K562 (cell line): ENCODE data around the gene ATP5PD. TPM values are rescaled to one million over a fixed set of nuclear protein-coding genes. Genes with fewer than 3 reads are reported as not detected.
A peak's percentile ranks its signal among the peaks of the same experiment; 100 is the strongest.

ENCODE experiments used
- ATAC-seq: fragments of 200-7000 bp; cut with Tn5 transposase; 3 replicates; pipeline ENCODE4 v1.9.1; 2020; ENCODE audit warnings: moderate library complexity
- BruUV-seq: library from RNA; stranded (reverse); fragments of 400-500 nt; replicated peaks from 2 replicates; lab custom pipeline; 2021; lab: Mats Ljungman, UMichigan
- CTCF ChIA-PET: fragments of 300-600 bp; formaldehyde crosslinking; extraction: SDS; loops from one replicate; lab custom pipeline; 2021; ENCODE audit warnings: low intra/inter-chr PET ratio; lab: Yijun Ruan, JAX
- POLR2A ChIA-PET: fragments of 300-600, 350-650 bp; sonication (Branson Sonifier 250); formaldehyde crosslinking; extraction: SDS; loops from one replicate; lab custom pipeline; 2021; ENCODE audit warnings: antibody characterized with exemption, inconsistent platforms; lab: Yijun Ruan, JAX
- DNase-seq, 4 experiments: peaks; one replicate each; pipeline versions ENCODE4 v3.0.0 to v3.0.0-alpha.2; 2011 to 2018; ENCODE audit warnings: low spot score in 3 of 4, mixed read lengths in 3 of 4; ENCODE audit errors: extremely low read depth in 1 of 4
- FAIRE-seq: peaks from 2 replicates; lab custom pipeline; 2011; peaks lifted over from hg19 to GRCh38; lab: Jason Lieb, UNC
- H2AFZ ChIP-seq: 2 replicates; pipeline ENCODE4 v1.6.0; 2011; ENCODE audit warnings: low read depth, low read length, control low read depth, inconsistent platforms
- H3K27ac ChIP-seq: fragments of 200-600 bp; 3 replicates; pipeline ENCODE4 v1.8.0; 2011; ENCODE audit warnings: low read depth, mild to moderate bottlenecking, control low read depth, inconsistent platforms, low read length, moderate library complexity, mixed read lengths; ENCODE audit errors: extremely low read depth
- H3K27me3 ChIP-seq, 2 experiments: fragments of 300-600 bp in 1 of 2; 2 replicates in 1 of 2; 3 replicates in 1 of 2; pipeline versions ENCODE4 v1.6.0 to v1.8.0; 2011; ENCODE audit warnings: inconsistent platforms in 2 of 2, low read length in 2 of 2, mild to moderate bottlenecking in 1 of 2, mixed read lengths in 1 of 2, moderate library complexity in 1 of 2; ENCODE audit not compliant: control insufficient read depth in 2 of 2, insufficient read depth in 2 of 2
- H3K36me3 ChIP-seq: fragments of 300-600 bp; 3 replicates; pipeline ENCODE4 v1.8.0; 2011; ENCODE audit warnings: mild to moderate bottlenecking, low read length, inconsistent platforms; ENCODE audit not compliant: control insufficient read depth, insufficient read depth
- H3K4me1 ChIP-seq, 2 experiments: fragments of 200-600 bp in 1 of 2; replicated peaks in 1 of 2; 2 replicates in 1 of 2; 3 replicates in 1 of 2; pipeline versions ENCODE4 v1.5.1 to v1.8.0; 2011; ENCODE audit warnings: inconsistent platforms in 2 of 2, low read length in 2 of 2, mild to moderate bottlenecking in 1 of 2, mixed read lengths in 1 of 2, moderate library complexity in 1 of 2; ENCODE audit not compliant: control insufficient read depth in 2 of 2, insufficient read depth in 2 of 2
- H3K4me2 ChIP-seq: 2 replicates; pipeline ENCODE4 v1.6.1; 2011; ENCODE audit warnings: low read length, control low read depth, inconsistent platforms, mixed read lengths; ENCODE audit not compliant: insufficient read depth
- H3K4me3 ChIP-seq: fragments of 200-600 bp; sonication (generic), shearing (Covaris generic); 2 replicates; pipeline ENCODE4 v1.5.1; 2016; ENCODE audit warnings: control low read depth, inconsistent platforms
- H3K79me2 ChIP-seq: fragments of 200-600 bp; 3 replicates; pipeline ENCODE4 v1.8.0; 2011; ENCODE audit warnings: low read length, inconsistent platforms; ENCODE audit not compliant: control insufficient read depth, insufficient read depth
- H3K9ac ChIP-seq, 2 experiments: 2 replicates each; pipeline versions ENCODE4 v1.6.0 to v1.6.1; 2011; ENCODE audit warnings: low read depth in 2 of 2, low read length in 2 of 2, control low read depth in 1 of 2, inconsistent platforms in 1 of 2, mild to moderate bottlenecking in 1 of 2, mixed read lengths in 1 of 2; ENCODE audit not compliant: insufficient read depth in 1 of 2
- H3K9me1 ChIP-seq: one replicate; pipeline ENCODE4 v1.6.0; 2011; ENCODE audit warnings: inconsistent platforms, mild to moderate bottlenecking, low read length, moderate library complexity; ENCODE audit not compliant: control insufficient read depth, insufficient read depth
- H3K9me3 ChIP-seq: replicated peaks from 2 replicates; pipeline ENCODE4 v1.5.1; 2011; ENCODE audit warnings: low read depth, low read length, inconsistent platforms; ENCODE audit not compliant: control insufficient read depth, insufficient read depth
- H4K20me1 ChIP-seq: replicated peaks from 2 replicates; pipeline ENCODE4 v1.6.1; 2011; ENCODE audit warnings: low read length, inconsistent platforms, mixed read lengths; ENCODE audit not compliant: control insufficient read depth, insufficient read depth
- BCL6 ChIP-seq: fragments of 250-450 bp; sonication (Bioruptor Pico); IDR thresholded peaks from 2 replicates; pipeline ENCODE4 v1.4.0; 2020
- CBFA2T3 ChIP-seq: fragments of 450-650 bp; IDR thresholded peaks from 2 replicates; pipeline ENCODE4 v1.6.1; 2017
- CBX1 ChIP-seq: sonication (generic); IDR thresholded peaks from 2 replicates; pipeline ENCODE4 v1.6.1; 2016; ENCODE audit warnings: antibody characterized with exemption, low read depth, mild to moderate bottlenecking
- CREB1 ChIP-seq, 2 experiments: sonication (generic) in 1 of 2; formaldehyde crosslinking in 1 of 2; IDR thresholded peaks; 2 replicates each; pipeline versions ENCODE4 v1.6.1 to v1.8.0; 2012 to 2022; ENCODE audit warnings: inconsistent platforms in 1 of 2, mild to moderate bottlenecking in 1 of 2, missing genetic modification reagents in 1 of 2, moderate library complexity in 1 of 2
- CREB3L1 ChIP-seq: fragments of 450-650 bp; IDR thresholded peaks from 2 replicates; pipeline ENCODE4 v1.6.1; 2014; ENCODE audit warnings: low read depth, mild to moderate bottlenecking, moderate library complexity, borderline replicate concordance
- DIDO1 ChIP-seq: fragments of 450-650 bp; IDR thresholded peaks from 2 replicates; pipeline ENCODE4 v1.6.1; 2016; ENCODE audit warnings: low read depth, missing biosample characterization, missing genetic modification characterization
- EGR1 ChIP-seq: fragments of 450-650 bp; conservative IDR thresholded peaks from 2 replicates; pipeline ENCODE4 v1.6.1; 2017; ENCODE audit warnings: mild to moderate bottlenecking
- FOS ChIP-seq: IDR thresholded peaks from 3 replicates; pipeline ENCODE4 v1.6.1; 2011; ENCODE audit not compliant: insufficient read length; ENCODE audit errors: extremely low read depth
- GTF2A2 ChIP-seq: IDR thresholded peaks from 2 replicates; pipeline ENCODE4 v1.6.1; 2016; ENCODE audit warnings: mild to moderate bottlenecking, missing genetic modification characterization, missing compliant biosample characterization
- HLTF ChIP-seq: fragments of 450-650 bp; IDR thresholded peaks from 2 replicates; pipeline ENCODE4 v1.6.1; 2016
- IRF1 ChIP-seq: sonication (generic); formaldehyde crosslinking; IDR thresholded peaks from 2 replicates; pipeline ENCODE4 v1.8.0; 2022; ENCODE audit warnings: missing genetic modification reagents, mild to moderate bottlenecking, borderline replicate concordance
- KDM4B ChIP-seq, 2 experiments: fragments of 450-650 bp in 1 of 2; sonication (generic) in 1 of 2; IDR thresholded peaks; 2 replicates each; pipeline ENCODE4 v1.6.1; 2016 to 2017; ENCODE audit warnings: borderline replicate concordance in 2 of 2, antibody characterized with exemption in 1 of 2, low read depth in 1 of 2, mild to moderate bottlenecking in 1 of 2
- MXD1 ChIP-seq: fragments of 250-450 bp; sonication (Bioruptor Pico); IDR thresholded peaks from 2 replicates; pipeline ENCODE4 v1.8.0; 2021; ENCODE audit warnings: borderline replicate concordance, mild to moderate bottlenecking, moderate library complexity; ENCODE audit not compliant: poor library complexity, severe bottlenecking
- NRF1 ChIP-seq, 2 experiments: fragments of 450-650 bp; IDR thresholded peaks in 1 of 2; conservative IDR thresholded peaks in 1 of 2; 2 replicates each; pipeline ENCODE4 v1.6.1; 2014; ENCODE audit warnings: mild to moderate bottlenecking in 2 of 2
- SIRT6 ChIP-seq: IDR thresholded peaks from one replicate; pipeline ENCODE4 v1.6.1; 2012; ENCODE audit warnings: low read depth, mild to moderate bottlenecking, control low read depth, inconsistent platforms, low read length, moderate library complexity
- SMARCA5 ChIP-seq: fragments of 450-650 bp; IDR thresholded peaks from 2 replicates; pipeline ENCODE4 v1.6.1; 2016
- ZNF165 ChIP-seq: fragments of 250-450 bp; sonication (Bioruptor Pico); IDR thresholded peaks from 2 replicates; pipeline ENCODE4 v1.4.0; 2020; ENCODE audit warnings: borderline replicate concordance
- ZNF24 ChIP-seq: fragments of 450-650 bp; IDR thresholded peaks from 2 replicates; pipeline ENCODE4 v1.6.1; 2016
- WGBS: fragments of 100-300 bp; shearing (Covaris generic); methylation state at CpG from one replicate; pipeline ENCODE4 v1.1.6; 2016; ENCODE audit warnings: low coverage, mixed read lengths; ENCODE audit not compliant: insufficient coverage; ENCODE audit errors: missing lambda C conversion rate; 5-methylcytosine and 5-hydroxymethylcytosine counted together
- in situ Hi-C: fragments of 300-500 bp; cut with MboI; formaldehyde crosslinking; loops from 4 replicates; pipeline ENCODE4 v1.15.0; 2018; ENCODE audit warnings: inconsistent platforms, mixed read lengths
- intact Hi-C: fragments of 100-400 bp; cut with micrococcal nuclease; formaldehyde crosslinking; loops from 2 replicates; pipeline ENCODE4 v1.14.2; 2022
- polyA plus RNA-seq, 8 experiments: library from polyadenylated mRNA; depleted of rRNA in 4 of 8; stranded (reverse) in 5 of 8; unstranded in 3 of 8; fragments of >200 nt; fragmentation: Nextera tagmentation in 2 of 8; fragmentation: Illumina TruSeq in 1 of 8; extraction: Ambion mirVana in 2 of 8; extraction: Trizol in 1 of 8; gene quantifications; 2 replicates each; pipeline versions ENCODE4 v1.2.1 to v1.2.3, GENCODE V29; 2011 to 2014; ENCODE audit warnings: inconsistent platforms in 1 of 8, missing spikeins in 1 of 8
- total RNA-seq, 7 experiments: library from RNA; depleted of rRNA in 6 of 7; stranded (reverse); fragments of >200 nt in 6 of 7; fragmentation: Illumina TruSeq in 2 of 7; extraction: Trizol in 2 of 7; gene quantifications; 2 replicates each; pipeline versions ENCODE4 v1.2.1 to v1.2.3, GENCODE V29; 2011 to 2021; ENCODE audit warnings: low replicate concordance in 1 of 7

The ATP5PD gene
- total and polyA plus RNA-seq, 9 of the 15 experiments (the other 6 are each of a cell fraction or from before 2014, with no cell fraction given), result 271 to 828 (median 432) TPM

GRCh38 chr17:75019146-75019545 is 27.6 kb downstream of the ATP5PD start (continued):
- TF ChIP-seq KDM4B (IDR thresholded peaks at IDR 0.05; ENCODE audit: borderline replicate concordance in 2 of 2, low read depth in 1 of 2), result no peak

- Histone ChIP-seq H4K20me1 (no peaks in the 10 kb centered on the region), H3K4me3 (peak overlapping the region; percentile 85), H3K27me3 (no peaks in the 10 kb centered on the region), H3K9me3 (no peaks in the 10 kb centered on the region; the same call in 1 of the 2 replicates), H3K36me3 (peaks cover 22% of the 10 kb centered on the region; the same call in 2 of the 3 replicates), H3K27ac (peak overlapping the region; percentile 82), H3K4me1 (peaks cover 9 to 13% of the 10 kb centered on the region in 2 experiments; a peak in 4 of 5 replicates), H3K9me1 (no peaks in the 10 kb centered on the region), H3K9ac (peak overlapping the region; percentile 92 to 96), H3K4me2 (peak overlapping the region; percentile 85), H2AFZ (peak overlapping the region; percentile 83), H3K79me2 (peaks cover 38% of the 10 kb centered on the region)
- intact Hi-C loops, result no loop called here
- POLR2A ChIA-PET, result interaction anchor here (0.5 to 4.7 kb wide), 24 partner anchors 10 to 774 kb away, joined by 3 to 26 read pairs (median 4); partner anchors contain the start of genes CDR2L and HID1
- 1% methylated on average over 10 of the region's 10 CpGs for WGBS
- ATAC-seq (peak; percentile 9), DNase-seq (peak in 3 of 4 experiments; percentile 26 to 32 (median 30)), FAIRE-seq (no peak)
- in situ Hi-C loops, result no loop called here
- CTCF ChIA-PET, result no interaction called here
- TSS peak; percentile 81 for BruUV-seq
- no peak for TF ChIP-seq HLTF
- no peak for TF ChIP-seq CBX1
- no peak for TF ChIP-seq ZNF165
- no peak for TF ChIP-seq CBFA2T3
- no peak for TF ChIP-seq MXD1
- 0 out of 2 replicates have a peak, but pooled peaks have one; percentile 49 for TF ChIP-seq ZNF24
- no peak for TF ChIP-seq CREB1 (IDR thresholded peaks at IDR 0.05)
- TF ChIP-seq CREB1 (CRISPR knock-in tag; IDR thresholded peaks at IDR 0.05), result peak; percentile 49; the same call in 1 of the 2 replicates
- TF ChIP-seq NRF1 (conservative IDR thresholded peaks at IDR 0.05 in 1 of 2, IDR thresholded peaks at IDR 0.05 in 1 of 2), result no peak
- TF ChIP-seq SIRT6, result no peak
- no peak for TF ChIP-seq SMARCA5
- TF ChIP-seq CREB3L1, result no peak
- TF ChIP-seq GTF2A2 (tag), result no peak
- TF ChIP-seq DIDO1 (tag), result no peak
- TF ChIP-seq EGR1, result no peak
- no peak for TF ChIP-seq BCL6 (CRISPR knock-in tag)
- no peak for TF ChIP-seq FOS
- no peak for TF ChIP-seq IRF1 (CRISPR knock-in tag)
These were observed 33.6 kb downstream of the ATP5PD start for GRCh38 chr17:75013092-75013559.
